K562 (cell line): ENCODE results near the gene PRAMEF1. TPM values are rescaled to one million over a fixed set of nuclear protein-coding genes. Genes with fewer than 3 reads are reported as not detected.

Experiments used
- ATAC-seq: fragments of 200-7000 bp; cut with Tn5 transposase; 3 replicates; pipeline ENCODE4 v1.9.1; 2020; ENCODE audit warnings: moderate library complexity
- BruUV-seq: library from RNA; stranded (reverse); fragments of 400-500 nt; replicated peaks from 2 replicates; lab custom pipeline; 2021; lab: Mats Ljungman, UMichigan
- CTCF ChIA-PET: fragments of 300-600 bp; formaldehyde crosslinking; extraction: SDS; loops from one replicate; lab custom pipeline; 2021; ENCODE audit warnings: low intra/inter-chr PET ratio; lab: Yijun Ruan, JAX
- POLR2A ChIA-PET: fragments of 300-600, 350-650 bp; sonication (Branson Sonifier 250); formaldehyde crosslinking; extraction: SDS; loops from one replicate; lab custom pipeline; 2021; ENCODE audit warnings: antibody characterized with exemption, inconsistent platforms; lab: Yijun Ruan, JAX
- DNase-seq, 4 experiments: peaks; one replicate each; pipeline versions ENCODE4 v3.0.0 to v3.0.0-alpha.2; 2011 to 2018; ENCODE audit warnings: low spot score in 3 of 4, mixed read lengths in 3 of 4; ENCODE audit errors: extremely low read depth in 1 of 4
- FAIRE-seq: peaks from 2 replicates; lab custom pipeline; 2011; peaks lifted over from hg19 to GRCh38; lab: Jason Lieb, UNC
- H2AFZ ChIP-seq: 2 replicates; pipeline ENCODE4 v1.6.0; 2011; ENCODE audit warnings: low read depth, low read length, control low read depth, inconsistent platforms
- H3K27ac ChIP-seq: fragments of 200-600 bp; 3 replicates; pipeline ENCODE4 v1.8.0; 2011; ENCODE audit warnings: low read depth, mild to moderate bottlenecking, control low read depth, inconsistent platforms, low read length, moderate library complexity, mixed read lengths; ENCODE audit errors: extremely low read depth
- H3K27me3 ChIP-seq, 2 experiments: fragments of 300-600 bp in 1 of 2; 2 replicates in 1 of 2; 3 replicates in 1 of 2; pipeline versions ENCODE4 v1.6.0 to v1.8.0; 2011; ENCODE audit warnings: inconsistent platforms in 2 of 2, low read length in 2 of 2, mild to moderate bottlenecking in 1 of 2, mixed read lengths in 1 of 2, moderate library complexity in 1 of 2; ENCODE audit not compliant: control insufficient read depth in 2 of 2, insufficient read depth in 2 of 2
- H3K36me3 ChIP-seq: fragments of 300-600 bp; 3 replicates; pipeline ENCODE4 v1.8.0; 2011; ENCODE audit warnings: mild to moderate bottlenecking, low read length, inconsistent platforms; ENCODE audit not compliant: control insufficient read depth, insufficient read depth
- H3K4me1 ChIP-seq, 2 experiments: fragments of 200-600 bp in 1 of 2; replicated peaks in 1 of 2; 2 replicates in 1 of 2; 3 replicates in 1 of 2; pipeline versions ENCODE4 v1.5.1 to v1.8.0; 2011; ENCODE audit warnings: inconsistent platforms in 2 of 2, low read length in 2 of 2, mild to moderate bottlenecking in 1 of 2, mixed read lengths in 1 of 2, moderate library complexity in 1 of 2; ENCODE audit not compliant: control insufficient read depth in 2 of 2, insufficient read depth in 2 of 2
- H3K4me2 ChIP-seq: 2 replicates; pipeline ENCODE4 v1.6.1; 2011; ENCODE audit warnings: low read length, control low read depth, inconsistent platforms, mixed read lengths; ENCODE audit not compliant: insufficient read depth
- H3K4me3 ChIP-seq: fragments of 200-600 bp; sonication (generic), shearing (Covaris generic); 2 replicates; pipeline ENCODE4 v1.5.1; 2016; ENCODE audit warnings: control low read depth, inconsistent platforms
- H3K79me2 ChIP-seq: fragments of 200-600 bp; 3 replicates; pipeline ENCODE4 v1.8.0; 2011; ENCODE audit warnings: low read length, inconsistent platforms; ENCODE audit not compliant: control insufficient read depth, insufficient read depth
- H3K9ac ChIP-seq, 2 experiments: 2 replicates each; pipeline versions ENCODE4 v1.6.0 to v1.6.1; 2011; ENCODE audit warnings: low read depth in 2 of 2, low read length in 2 of 2, control low read depth in 1 of 2, inconsistent platforms in 1 of 2, mild to moderate bottlenecking in 1 of 2, mixed read lengths in 1 of 2; ENCODE audit not compliant: insufficient read depth in 1 of 2
- H3K9me1 ChIP-seq: one replicate; pipeline ENCODE4 v1.6.0; 2011; ENCODE audit warnings: inconsistent platforms, mild to moderate bottlenecking, low read length, moderate library complexity; ENCODE audit not compliant: control insufficient read depth, insufficient read depth
- H3K9me3 ChIP-seq: replicated peaks from 2 replicates; pipeline ENCODE4 v1.5.1; 2011; ENCODE audit warnings: low read depth, low read length, inconsistent platforms; ENCODE audit not compliant: control insufficient read depth, insufficient read depth
- H4K20me1 ChIP-seq: replicated peaks from 2 replicates; pipeline ENCODE4 v1.6.1; 2011; ENCODE audit warnings: low read length, inconsistent platforms, mixed read lengths; ENCODE audit not compliant: control insufficient read depth, insufficient read depth
- BRF2 ChIP-seq: IDR thresholded peaks from 3 replicates; pipeline ENCODE4 v1.6.1; 2011; ENCODE audit warnings: borderline replicate concordance, mild to moderate bottlenecking; ENCODE audit not compliant: insufficient read length, insufficient read depth
- EZH2 ChIP-seq: IDR thresholded peaks from 2 replicates; pipeline ENCODE4 v1.6.1; 2012; ENCODE audit warnings: low read depth, mild to moderate bottlenecking, inconsistent platforms, low read length, borderline replicate concordance
- ID3 ChIP-seq, 2 experiments: fragments of 250-450 bp in 1 of 2; fragments of 450-650 bp in 1 of 2; sonication (Bioruptor Pico) in 1 of 2; IDR thresholded peaks; 2 replicates each; pipeline versions ENCODE4 v1.6.1 to v1.8.0; 2016 to 2021; ENCODE audit warnings: mild to moderate bottlenecking in 2 of 2, moderate library complexity in 2 of 2, missing compliant biosample characterization in 1 of 2, missing genetic modification characterization in 1 of 2
- MTF1 ChIP-seq: fragments of 250-450 bp; sonication (Bioruptor Pico); IDR thresholded peaks from 2 replicates; pipeline ENCODE4 v1.9.0; 2021; ENCODE audit warnings: moderate library complexity, mild to moderate bottlenecking, inconsistent platforms, borderline replicate concordance
- RERE ChIP-seq: sonication (generic); formaldehyde crosslinking; IDR thresholded peaks from 2 replicates; pipeline ENCODE4 v1.8.0; 2023; ENCODE audit warnings: missing genetic modification reagents, mild to moderate bottlenecking, borderline replicate concordance
- SAFB2 ChIP-seq: fragments of 200-400 bp; formaldehyde crosslinking; IDR thresholded peaks from 2 replicates; pipeline ENCODE4 v1.6.1; 2018; ENCODE audit warnings: borderline replicate concordance, low read length, low read depth, moderate library complexity; ENCODE audit not compliant: severe bottlenecking
- ZKSCAN8 ChIP-seq: fragments of 200-800 bp; sonication (Bioruptor generic); IDR thresholded peaks from 2 replicates; pipeline ENCODE4 v1.6.1; 2016; ENCODE audit warnings: missing genetic modification characterization, missing compliant biosample characterization
- ZNF398 ChIP-seq: fragments of 250-450 bp; sonication (Bioruptor Pico); IDR thresholded peaks from 2 replicates; pipeline ENCODE4 v1.8.0; 2021; ENCODE audit warnings: moderate library complexity, mild to moderate bottlenecking, inconsistent platforms
- WGBS: fragments of 100-300 bp; shearing (Covaris generic); methylation state at CpG from one replicate; pipeline ENCODE4 v1.1.6; 2016; ENCODE audit warnings: low coverage, mixed read lengths; ENCODE audit not compliant: insufficient coverage; ENCODE audit errors: missing lambda C conversion rate; 5-methylcytosine and 5-hydroxymethylcytosine counted together
- in situ Hi-C: fragments of 300-500 bp; cut with MboI; formaldehyde crosslinking; loops from 4 replicates; pipeline ENCODE4 v1.15.0; 2018; ENCODE audit warnings: inconsistent platforms, mixed read lengths
- intact Hi-C: fragments of 100-400 bp; cut with micrococcal nuclease; formaldehyde crosslinking; loops from 2 replicates; pipeline ENCODE4 v1.14.2; 2022
- polyA plus RNA-seq, 8 experiments: library from polyadenylated mRNA; depleted of rRNA in 4 of 8; stranded (reverse) in 5 of 8; unstranded in 3 of 8; fragments of >200 nt; fragmentation: Nextera tagmentation in 2 of 8; fragmentation: Illumina TruSeq in 1 of 8; extraction: Ambion mirVana in 2 of 8; extraction: Trizol in 1 of 8; gene quantifications; 2 replicates each; pipeline versions ENCODE4 v1.2.1 to v1.2.3, GENCODE V29; 2011 to 2014; ENCODE audit warnings: inconsistent platforms in 1 of 8, missing spikeins in 1 of 8
- total RNA-seq, 7 experiments: library from RNA; depleted of rRNA in 6 of 7; stranded (reverse); fragments of >200 nt in 6 of 7; fragmentation: Illumina TruSeq in 2 of 7; extraction: Trizol in 2 of 7; gene quantifications; 2 replicates each; pipeline versions ENCODE4 v1.2.1 to v1.2.3, GENCODE V29; 2011 to 2021; ENCODE audit warnings: low replicate concordance in 1 of 7

The PRAMEF1 gene
- total and polyA plus RNA-seq, 9 of the 15 experiments (the other 6 are each of a cell fraction or from before 2014, with no cell fraction given), result not detected

GRCh38 chr1:12778061-12778460 is 13.1 kb upstream of the PRAMEF1 start:
- no peaks in the 10 kb centered on the region for H3K9me1 ChIP-seq
- H3K79me2 ChIP-seq, result no peaks in the 10 kb centered on the region
- no peak for FAIRE-seq
- no peaks in the 10 kb centered on the region for H3K36me3 ChIP-seq
- no peak overlapping the region for H2AFZ ChIP-seq
- 0% methylated on average over 4 of the region's 4 CpGs for WGBS
- ChIA-PET CTCF (no interaction called here), POLR2A (interaction anchor here (0.6 kb wide), 1 partner anchor 1071 kb away, joined by 3 read pairs; no protein-coding TSS in a partner anchor)
- TF ChIP-seq ID3 (CRISPR knock-in tag; IDR thresholded peaks at IDR 0.05), result no peak
- TF ChIP-seq ID3 (tag; IDR thresholded peaks at IDR 0.05), result no peak
- no peak for TF ChIP-seq ZKSCAN8 (CRISPR knock-in tag)
- no peak for TF ChIP-seq ZNF398
- TF ChIP-seq SAFB2, result no peak
- TF ChIP-seq EZH2, result no peak
- TF ChIP-seq MTF1, result no peak
- TF ChIP-seq BRF2, result no peak
- TF ChIP-seq RERE (CRISPR knock-in tag), result no peak
- intact Hi-C loops (loop anchor here (10.0 kb wide), 3 partner anchors 113 to 653 kb away; no protein-coding TSS in a partner anchor), in situ Hi-C loops (loop anchor here (10.0 kb wide), 1 partner anchor 463 kb away; no protein-coding TSS in a partner anchor)
- BruUV-seq, result no TSS peak
- H3K4me1 ChIP-seq, result no peaks in the 10 kb centered on the region
- no peak for ATAC-seq
- no peak overlapping the region for H3K4me3 ChIP-seq
- H3K9ac ChIP-seq, result no peak overlapping the region
- H3K9me3 ChIP-seq, result no peaks in the 10 kb centered on the region
- no peaks in the 10 kb centered on the region for H4K20me1 ChIP-seq
- no peak for DNase-seq
- no peak overlapping the region for H3K27ac ChIP-seq
- H3K4me2 ChIP-seq, result no peak overlapping the region
- peaks cover 15 to 42% of the 10 kb centered on the region in 2 experiments; a peak in 4 of 5 replicates for H3K27me3 ChIP-seq
